DMS153 (cell line): ENCODE measurements around the gene MAB21L4.

Source experiments
- DNase-seq: peaks from one replicate; lab custom pipeline; 2025; lab: John Stamatoyannopoulos, UW

Gene MAB21L4

GRCh38 chr2:240911641-240912265 is 15.8 kb upstream of the MAB21L4 start:
- DNase-seq, result no peak

- DNase-seq, result no peak
Measured at GRCh38 chr2:240909216-240909974, 13.4 kb upstream of the MAB21L4 start.

GRCh38 chr2:240906911-240907590 is 11.1 kb upstream of the MAB21L4 start:
- no peak for DNase-seq

- DNase-seq, result peak; percentile 14
Measured at GRCh38 chr2:240906141-240906910, 10.4 kb upstream of the MAB21L4 start, which contains the start of gene CROCC2. Gene CROCC2, plus strand, starts transcription at chr2:240906336. Its CDS starts 178 bp downstream, at chr2:240906514.

DNA sequence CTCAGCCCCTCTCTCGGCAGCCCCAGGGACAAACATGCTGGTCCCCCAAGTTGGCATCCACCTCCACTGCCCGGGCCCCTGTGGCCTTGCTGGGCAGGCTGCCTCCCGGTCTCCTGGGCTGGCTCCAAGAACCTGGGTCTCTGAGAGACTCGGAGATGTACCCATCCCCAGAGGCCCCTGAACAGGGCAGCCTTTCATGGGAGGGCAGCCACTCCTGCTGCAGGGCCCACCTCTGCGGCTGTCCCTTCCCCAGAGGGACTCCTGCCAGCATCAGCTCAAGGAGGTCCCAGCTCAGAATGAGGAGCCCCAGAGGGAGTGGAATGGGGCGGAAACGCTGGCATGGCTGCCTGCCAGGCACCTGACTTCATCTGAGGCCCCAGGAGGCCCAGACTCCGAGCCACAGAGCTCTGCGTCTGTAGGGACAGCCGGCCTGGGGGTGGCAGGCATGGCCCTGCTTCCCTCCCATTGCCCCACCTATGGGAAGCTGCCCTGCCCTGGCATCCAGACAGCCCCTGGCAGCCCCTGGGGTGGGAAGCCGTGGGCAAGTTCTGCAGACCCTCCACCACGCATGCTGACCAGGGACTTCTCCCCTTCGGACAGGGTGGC is 9.3 kb upstream of the MAB21L4 start:
- peak; percentile 40 for DNase-seq

DNA sequence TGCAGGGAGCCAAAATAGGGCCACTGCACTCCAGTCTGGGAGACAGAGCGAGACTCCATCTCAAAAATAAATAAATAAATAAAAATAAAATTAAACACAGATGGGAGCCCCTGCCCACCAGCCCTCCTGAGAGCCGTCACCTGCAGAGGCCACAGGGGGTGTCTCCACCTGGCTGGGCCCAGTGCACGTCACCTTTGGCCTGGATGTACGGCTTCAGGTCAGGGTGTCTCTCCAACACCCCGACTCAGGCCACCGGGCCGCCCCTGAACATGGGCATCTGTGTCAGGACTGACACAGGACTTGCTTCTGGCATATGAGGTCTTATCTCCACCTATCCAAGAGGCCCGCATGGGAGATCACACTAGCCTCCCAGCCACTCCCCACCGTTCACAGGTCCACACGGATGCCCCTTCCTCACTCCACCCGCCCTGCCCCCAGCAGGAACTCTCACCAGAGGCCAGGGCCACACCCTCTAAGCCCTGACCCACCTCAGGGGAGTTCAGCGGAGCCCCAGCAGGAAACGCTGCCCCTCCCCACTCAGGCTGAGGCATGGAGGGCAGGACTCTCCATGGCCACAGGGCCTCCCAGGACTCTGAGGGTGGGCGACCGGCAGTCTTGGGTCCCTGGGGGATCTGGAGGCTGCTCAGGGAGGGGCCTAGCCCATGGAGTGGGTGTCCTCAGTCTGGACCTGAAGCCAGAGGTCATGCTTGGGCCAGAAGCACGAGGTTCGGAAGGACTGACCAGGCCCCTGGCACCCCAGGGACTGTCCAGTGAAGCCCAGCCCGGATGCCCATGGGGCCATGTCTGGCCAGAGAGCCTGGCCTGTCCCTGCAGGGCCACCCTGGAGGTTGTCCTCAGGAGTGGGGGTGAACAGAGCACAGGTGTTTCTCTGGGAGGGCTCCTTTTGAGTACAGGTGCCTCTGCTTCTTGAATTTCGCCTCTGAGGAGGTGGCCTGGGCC is 8.5 kb upstream of the MAB21L4 start:
- DNase-seq, result no peak

DNA sequence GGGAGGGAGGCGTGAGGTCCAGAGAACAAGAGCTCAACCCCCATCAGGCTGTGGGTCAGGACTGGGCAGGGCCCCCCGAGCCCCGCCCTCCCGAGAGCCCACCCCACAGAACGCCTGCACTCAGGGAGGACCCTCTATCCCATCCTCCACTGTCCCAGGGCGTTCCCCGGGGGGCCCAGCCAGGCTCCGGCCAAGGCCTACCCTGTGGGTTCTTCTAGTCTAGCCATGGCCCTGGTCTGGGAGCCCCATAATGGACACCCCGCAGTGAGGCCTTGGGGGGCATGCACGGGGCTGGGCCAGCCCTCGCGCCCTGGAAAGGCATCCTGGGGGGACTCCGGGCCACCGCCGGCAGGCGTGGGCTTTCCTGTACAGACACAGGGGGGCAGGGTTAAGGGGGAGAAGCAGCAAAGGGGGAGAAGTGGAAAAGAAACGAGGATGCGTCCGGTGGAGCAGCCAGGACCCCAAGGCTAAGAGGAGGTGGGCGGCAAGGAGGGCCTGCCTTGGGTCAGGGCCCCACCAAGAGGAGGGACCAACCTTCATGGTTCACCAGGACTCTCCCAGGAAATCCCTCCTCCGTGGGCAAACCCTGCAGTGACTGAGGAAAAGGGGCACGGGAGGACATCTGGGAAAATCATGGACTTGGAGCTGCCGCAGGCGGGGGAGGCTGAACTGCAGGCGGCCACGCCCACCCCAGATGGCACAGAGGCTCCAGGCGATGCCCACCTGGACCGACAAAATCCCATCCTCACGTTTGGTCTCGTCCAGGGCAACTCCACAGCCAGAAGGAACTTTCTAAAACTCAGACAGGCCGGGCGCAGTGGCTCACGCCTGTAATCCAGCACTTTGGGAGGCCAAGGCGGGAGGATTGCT is 7.5 kb upstream of the MAB21L4 start:
- DNase-seq, result no peak

DNA sequence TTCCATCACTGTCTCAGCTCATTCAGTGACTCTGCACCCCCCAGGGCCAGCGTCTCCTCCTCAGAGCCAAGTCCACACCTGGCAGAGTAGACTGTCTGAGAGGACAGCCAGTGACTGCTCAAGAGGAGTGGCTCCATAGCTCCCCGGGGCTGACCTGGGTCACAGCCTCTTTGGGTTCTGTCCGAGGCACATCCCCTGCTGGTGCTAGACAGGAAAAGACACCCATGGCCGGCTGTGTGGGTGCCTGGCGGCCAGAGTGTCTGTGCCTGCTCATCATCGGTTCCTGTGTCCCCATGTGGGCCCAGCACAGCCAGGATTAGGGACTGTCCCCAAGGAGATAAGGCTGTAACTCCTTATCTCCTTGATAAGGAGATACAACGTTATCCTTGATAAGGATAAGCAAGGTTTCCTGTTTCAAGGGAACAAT is 6.7 kb upstream of the MAB21L4 start:
- DNase-seq, result no peak

DNA sequence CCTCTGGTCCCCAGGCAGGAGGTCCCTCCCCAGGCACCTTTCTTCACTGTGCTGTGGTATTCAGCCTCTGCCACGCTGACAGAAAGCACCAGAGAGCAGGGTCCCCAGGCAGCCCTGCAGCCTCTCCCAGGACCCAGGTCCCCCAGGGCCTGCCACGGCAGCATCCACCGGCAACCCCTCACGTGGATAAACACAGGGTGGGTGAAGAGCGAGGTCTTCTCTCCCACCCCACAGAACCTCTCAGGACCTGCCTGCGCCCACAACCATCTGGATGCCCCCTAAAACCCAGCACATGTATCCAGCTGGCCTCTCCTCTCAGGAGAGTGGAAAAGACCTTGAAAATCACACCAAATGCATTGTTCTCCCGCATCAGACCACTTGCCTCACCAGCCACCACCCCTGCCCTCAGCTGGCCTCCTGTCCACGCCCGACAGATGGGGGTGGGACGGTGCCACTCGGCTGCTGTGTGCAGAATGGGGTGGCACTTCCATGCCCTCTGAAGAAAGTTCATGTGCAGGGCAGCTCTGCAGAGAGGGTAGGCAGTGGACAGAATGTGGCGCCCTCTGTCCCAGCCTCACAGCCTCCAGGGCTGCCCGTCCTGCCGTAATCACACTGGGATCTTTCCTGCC is 6.1 kb upstream of the MAB21L4 start:
- DNase-seq, result no peak

DNA sequence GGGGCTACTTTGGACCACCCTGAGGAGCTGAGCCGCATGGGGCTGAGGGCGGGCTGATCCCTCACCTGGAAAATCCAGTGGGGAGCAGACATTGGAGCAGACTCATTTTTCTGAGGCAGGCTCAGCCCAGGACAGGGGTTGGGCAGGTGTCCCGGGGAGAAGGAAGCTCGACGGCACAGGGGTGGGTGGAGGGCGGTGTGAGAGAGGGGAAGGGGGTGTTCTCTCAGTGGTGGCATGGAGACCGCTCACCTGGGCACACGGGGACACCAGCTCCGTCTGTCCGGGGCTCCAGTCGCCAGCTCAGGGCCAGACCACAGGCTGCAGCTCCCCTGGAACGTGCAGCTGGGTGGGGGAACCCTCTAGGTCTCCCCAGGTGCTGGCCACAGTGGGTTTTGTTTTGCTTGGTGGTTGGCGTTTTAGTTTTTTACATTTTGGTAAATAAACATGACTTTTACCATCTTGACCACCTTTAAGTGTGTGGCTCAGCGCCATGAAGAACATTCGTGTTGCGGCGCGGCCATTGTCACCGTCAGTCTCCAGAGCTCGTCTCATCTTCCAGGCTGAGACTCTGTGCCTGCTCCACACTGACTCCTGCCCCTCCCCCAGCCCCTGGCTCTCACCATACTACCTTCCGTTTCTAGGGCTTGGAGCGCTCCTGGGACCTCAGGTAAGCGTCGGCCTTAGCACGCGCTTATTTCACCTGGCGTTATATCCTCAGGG is 4.3 kb upstream of the MAB21L4 start:
- no peak for DNase-seq

- DNase-seq, result no peak
Measured at GRCh38 chr2:240899468-240899865, 3.5 kb upstream of the MAB21L4 start.

DNA sequence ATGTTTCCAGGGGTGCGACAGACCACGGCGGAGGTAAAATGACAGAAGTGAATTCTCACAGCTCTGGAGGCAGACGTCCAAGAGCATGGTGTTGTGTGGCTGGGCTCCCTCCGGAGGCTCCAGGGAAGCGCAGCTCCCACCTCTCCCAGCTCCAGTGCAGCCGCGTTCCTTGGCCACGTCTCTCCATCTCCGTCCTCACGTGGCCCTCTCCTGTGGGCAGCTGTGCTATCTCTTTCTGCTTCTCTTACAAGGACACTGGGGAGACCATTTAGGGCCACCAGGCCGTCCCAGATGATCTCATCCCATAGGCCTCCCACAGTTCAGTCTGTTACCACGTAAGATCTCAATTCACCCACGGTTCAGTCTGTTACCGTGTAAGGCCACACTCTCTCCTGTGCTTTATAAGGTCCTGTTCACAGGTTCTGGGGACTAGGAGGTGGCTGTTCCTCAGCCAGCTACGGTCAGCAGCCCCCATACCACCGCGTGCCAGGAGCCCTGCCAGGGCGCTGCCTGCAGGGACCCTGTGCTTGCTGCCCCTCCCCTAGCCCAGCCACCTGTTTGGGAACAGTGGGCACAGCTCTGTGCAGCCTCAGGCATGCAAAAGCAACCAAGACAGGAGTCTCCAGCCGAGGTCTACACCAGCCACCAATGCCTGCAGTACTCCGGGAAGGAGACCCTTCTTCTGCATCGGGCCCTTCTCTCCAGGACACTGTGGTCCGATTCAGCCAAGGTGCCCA is 2.9 kb upstream of the MAB21L4 start:
- no peak for DNase-seq

- no peak for DNase-seq
Measured at GRCh38 chr2:240898108-240898730, 2.3 kb upstream of the MAB21L4 start.

GRCh38 chr2:240896871-240897692 is 1.1 kb upstream of the MAB21L4 start:
- DNase-seq, result peak; percentile 21

- no peak for DNase-seq
Measured at GRCh38 chr2:240896394-240896793, 438 bp upstream of the MAB21L4 start.

DNA sequence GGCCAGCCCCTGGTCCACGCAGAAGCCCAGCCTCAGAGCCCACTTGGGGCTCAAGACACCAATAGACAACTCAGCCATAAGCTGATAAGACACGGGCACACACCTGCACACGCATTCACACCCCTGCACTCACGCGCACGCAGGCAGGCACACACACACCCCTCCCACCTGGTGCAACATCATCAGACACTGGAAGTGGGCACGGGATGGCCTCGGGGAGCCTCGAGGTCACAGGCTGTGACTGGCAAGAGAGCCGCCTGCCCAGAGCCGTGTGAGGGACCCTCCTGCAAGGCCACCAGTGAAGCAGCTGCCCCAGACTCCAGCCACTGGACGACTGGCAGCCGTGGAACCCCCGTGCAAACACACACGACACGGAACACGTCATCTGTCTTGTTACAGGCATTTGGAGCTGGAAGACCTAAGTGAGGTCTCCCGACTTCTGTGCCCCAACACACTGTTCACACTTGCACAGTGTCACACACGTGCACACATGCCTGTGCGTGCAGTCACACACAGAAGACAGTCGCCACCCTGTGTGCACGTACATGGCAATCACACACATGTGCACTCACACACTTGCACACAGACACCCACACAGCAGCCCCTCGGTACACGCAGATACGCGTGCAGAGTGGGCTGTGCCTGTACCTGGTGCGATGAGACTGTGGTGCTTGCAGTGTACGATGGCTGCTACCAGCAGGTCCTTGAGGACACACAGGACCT is 959 bp downstream of the MAB21L4 start:
- no peak for DNase-seq
